ENCODE results near the gene RYR3.

DNA sequence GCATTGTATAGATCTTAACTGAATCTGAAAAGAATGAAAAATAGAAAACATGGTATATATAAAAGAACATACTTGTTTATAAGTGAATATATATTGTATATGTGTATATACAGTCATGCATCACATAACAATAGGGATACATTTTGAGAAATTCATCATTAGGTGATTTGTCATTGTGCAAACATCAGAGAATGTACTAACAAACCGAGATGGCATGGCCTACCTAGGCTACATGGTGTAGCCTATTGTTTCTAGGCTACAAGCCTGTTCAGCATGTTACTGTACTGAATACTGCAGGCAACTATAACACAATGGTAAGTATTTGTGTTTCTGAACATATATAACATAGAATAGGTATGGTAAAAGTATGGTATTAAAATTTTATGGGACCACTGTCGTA lies 592.9 kb downstream of the RYR3 start:
- TF ChIP-seq, protein P1, sequence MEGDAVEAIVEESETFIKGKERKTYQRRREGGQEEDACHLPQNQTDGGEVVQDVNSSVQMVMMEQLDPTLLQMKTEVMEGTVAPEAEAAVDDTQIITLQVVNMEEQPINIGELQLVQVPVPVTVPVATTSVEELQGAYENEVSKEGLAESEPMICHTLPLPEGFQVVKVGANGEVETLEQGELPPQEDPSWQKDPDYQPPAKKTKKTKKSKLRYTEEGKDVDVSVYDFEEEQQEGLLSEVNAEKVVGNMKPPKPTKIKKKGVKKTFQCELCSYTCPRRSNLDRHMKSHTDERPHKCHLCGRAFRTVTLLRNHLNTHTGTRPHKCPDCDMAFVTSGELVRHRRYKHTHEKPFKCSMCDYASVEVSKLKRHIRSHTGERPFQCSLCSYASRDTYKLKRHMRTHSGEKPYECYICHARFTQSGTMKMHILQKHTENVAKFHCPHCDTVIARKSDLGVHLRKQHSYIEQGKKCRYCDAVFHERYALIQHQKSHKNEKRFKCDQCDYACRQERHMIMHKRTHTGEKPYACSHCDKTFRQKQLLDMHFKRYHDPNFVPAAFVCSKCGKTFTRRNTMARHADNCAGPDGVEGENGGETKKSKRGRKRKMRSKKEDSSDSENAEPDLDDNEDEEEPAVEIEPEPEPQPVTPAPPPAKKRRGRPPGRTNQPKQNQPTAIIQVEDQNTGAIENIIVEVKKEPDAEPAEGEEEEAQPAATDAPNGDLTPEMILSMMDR (tag by site-specific recombination; IDR thresholded peaks at IDR 0.05), result no peak
- TF ChIP-seq, protein P2, sequence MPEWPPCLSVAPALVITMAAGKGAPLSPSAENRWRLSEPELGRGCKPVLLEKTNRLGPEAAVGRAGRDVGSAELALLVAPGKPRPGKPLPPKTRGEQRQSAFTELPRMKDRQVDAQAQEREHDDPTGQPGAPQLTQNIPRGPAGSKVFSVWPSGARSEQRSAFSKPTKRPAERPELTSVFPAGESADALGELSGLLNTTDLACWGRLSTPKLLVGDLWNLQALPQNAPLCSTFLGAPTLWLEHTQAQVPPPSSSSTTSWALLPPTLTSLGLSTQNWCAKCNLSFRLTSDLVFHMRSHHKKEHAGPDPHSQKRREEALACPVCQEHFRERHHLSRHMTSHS (tag by site-specific recombination; IDR thresholded peaks at IDR 0.05), result no peak
- no peak for TF ChIP-seq ZNF560 (tag by site-specific recombination; IDR thresholded peaks at IDR 0.05; ENCODE audit: borderline replicate concordance)
- TF ChIP-seq SP2 (tag by site-specific recombination; IDR thresholded peaks at IDR 0.05), result no peak
- TF ChIP-seq ZNF654 (tag by site-specific recombination; IDR thresholded peaks at IDR 0.05; ENCODE audit: low read depth), result no peak

Data from HEK293 (cell line).